ENCODE results near the gene ADNP2.
"Not testable (repeated sequence)": the region's sequence is repeated elsewhere in the genome, so short reads cannot be mapped to it uniquely, and the experiment has no call there.

The ADNP2 gene

GRCh38 chr18:80147037-80147417 is 38.0 kb downstream of the ADNP2 start:
- DNase-seq = no peak

GRCh38 chr18:80147418-80148325 is 38.6 kb downstream of the ADNP2 start:
- peak; percentile 12 to 95 (median 75) for DNase-seq

- DNase-seq = peak in 1 of 51 donors; percentile 44
These were observed 39.5 kb downstream of the ADNP2 start for GRCh38 chr18:80148326-80149199.

GRCh38 chr18:80149667-80150066 is 40.6 kb downstream of the ADNP2 start:
- no peak for DNase-seq

GRCh38 chr18:80154293-80154692 is 45.2 kb downstream of the ADNP2 start:
- DNase-seq = no peak

GRCh38 chr18:80157708-80158343 is 48.8 kb downstream of the ADNP2 start:
- DNase-seq = peak in 43 of 51 donors; percentile 3 to 83 (median 52)

GRCh38 chr18:80158365-80158764 is 49.3 kb downstream of the ADNP2 start:
- DNase-seq = no peak

- DNase-seq = peak in 2 of 51 donors; percentile 25 to 27
These were observed 50.9 kb downstream of the ADNP2 start for GRCh38 chr18:80159713-80160636.

- no peak for DNase-seq
These were observed 52.8 kb downstream of the ADNP2 start for GRCh38 chr18:80161781-80162417.

- DNase-seq = no peak
These were observed 54.1 kb downstream of the ADNP2 start for GRCh38 chr18:80163183-80163582.

GRCh38 chr18:80164727-80165355 is 55.8 kb downstream of the ADNP2 start:
- DNase-seq = not testable (repeated sequence)

GRCh38 chr18:80166240-80166639 is 57.2 kb downstream of the ADNP2 start:
- DNase-seq = no peak

GRCh38 chr18:80166725-80167124 is 57.7 kb downstream of the ADNP2 start:
- no peak for DNase-seq

GRCh38 chr18:80167331-80167730 is 58.3 kb downstream of the ADNP2 start:
- no peak for DNase-seq

- DNase-seq = no peak
These were observed 58.9 kb downstream of the ADNP2 start for GRCh38 chr18:80167931-80168330.

GRCh38 chr18:80168346-80168745 is 59.3 kb downstream of the ADNP2 start:
- DNase-seq = no peak

GRCh38 chr18:80168982-80169381 is 59.9 kb downstream of the ADNP2 start:
- no peak for DNase-seq

- DNase-seq = no peak
These were observed 60.5 kb downstream of the ADNP2 start for GRCh38 chr18:80169607-80170006.

- DNase-seq = no peak
These were observed 61.5 kb downstream of the ADNP2 start for GRCh38 chr18:80170395-80171053.

Data from hypothalamus (tissue), 51 donors.